HCT116 (cell line): ENCODE results near the gene STXBP5. TPM values are rescaled to one million over a fixed set of nuclear protein-coding genes. Genes with fewer than 3 reads are reported as not detected.

Experiments
- ATAC-seq: fragments of 200-7000 bp; cut with Tn5 transposase; 2 replicates; pipeline ENCODE4 v1.9.1; 2020; ENCODE audit warnings: mild to moderate bottlenecking, moderate library complexity
- BruUV-seq: library from RNA; stranded (reverse); fragments of 400-500 nt; replicated peaks from 2 replicates; lab custom pipeline; 2021; lab: Mats Ljungman, UMichigan
- CTCF ChIA-PET: fragments of 300-600 bp; sonication (Branson Sonifier 250); formaldehyde crosslinking; loops from one replicate; lab custom pipeline; 2021; ENCODE audit warnings: antibody characterized with exemption; lab: Charles Lee
- POLR2A ChIA-PET: fragments of 300-600, 350-600 bp; sonication (Branson Sonifier 250); formaldehyde crosslinking; loops from one replicate; lab custom pipeline; 2021; ENCODE audit warnings: antibody characterized with exemption; lab: Charles Lee
- RAD21 ChIA-PET, 2 experiments: fragments of 300-600 bp; sonication (Branson Sonifier 250); formaldehyde crosslinking; loops; one replicate each; lab custom pipeline; 2023; ENCODE audit warnings: low total read pairs in 2 of 2; ENCODE audit not compliant: uncharacterized antibody in 2 of 2, unreplicated experiment in 2 of 2, low non-redundant PET in 1 of 2; lab: Charles Lee
- DNase-seq: peaks from one replicate; pipeline ENCODE4 v3.0.0-alpha.2; 2010; ENCODE audit warnings: low read depth, low spot score
- H2AFZ ChIP-seq: fragments of 200-600 bp; shearing (Covaris generic), sonication (generic); 2 replicates; pipeline ENCODE4 v1.6.1; 2017; ENCODE audit warnings: low read depth, mixed run types, mixed read lengths, antibody characterized with exemption, low read length; ENCODE audit not compliant: poor library complexity, severe bottlenecking
- H3K27ac ChIP-seq: 2 replicates; pipeline ENCODE4 v1.5.1; 2012; ENCODE audit warnings: low read depth, low read length
- H3K27me3 ChIP-seq: fragments of 200-600 bp; sonication (generic); 2 replicates; pipeline ENCODE4 v1.6.1; 2016; ENCODE audit warnings: mixed run types, low read length, mixed read lengths; ENCODE audit not compliant: insufficient read depth
- H3K36me3 ChIP-seq, 2 experiments: fragments of 200-500 bp in 1 of 2; fragments of 200-600 bp in 1 of 2; sonication (Bioruptor generic) in 1 of 2; sonication (generic) in 1 of 2; 2 replicates each; pipeline versions ENCODE4 v1.5.1 to v1.6.1; 2014 to 2016; ENCODE audit warnings: low read length in 2 of 2, inconsistent platforms in 1 of 2, mixed read lengths in 1 of 2, mixed run types in 1 of 2; ENCODE audit not compliant: insufficient read depth in 2 of 2, control insufficient read depth in 1 of 2
- H3K4me1 ChIP-seq, 2 experiments: fragments of 200-600 bp in 1 of 2; sonication (generic) in 1 of 2; 2 replicates each; pipeline versions ENCODE4 v1.5.1 to v1.6.1; 2012 to 2017; ENCODE audit warnings: low read length in 2 of 2, inconsistent platforms in 1 of 2, mild to moderate bottlenecking in 1 of 2, mixed read lengths in 1 of 2, mixed run types in 1 of 2, moderate library complexity in 1 of 2; ENCODE audit not compliant: insufficient read depth in 2 of 2, control insufficient read depth in 1 of 2
- H3K4me2 ChIP-seq: fragments of 200-600 bp; sonication (generic); 2 replicates; pipeline ENCODE4 v1.6.1; 2017; ENCODE audit warnings: mixed run types, low read length, mixed read lengths
- H3K4me3 ChIP-seq, 2 experiments: fragments of 200-600 bp in 1 of 2; sonication (generic) in 1 of 2; replicated peaks in 1 of 2; 2 replicates each; pipeline ENCODE4 v1.5.1; 2011 to 2016; ENCODE audit warnings: low read length in 2 of 2, control low read depth in 1 of 2, low read depth in 1 of 2, mild to moderate bottlenecking in 1 of 2, mixed read lengths in 1 of 2, mixed run types in 1 of 2
- H3K79me2 ChIP-seq: fragments of 200-600 bp; sonication (generic); 2 replicates; pipeline ENCODE4 v1.6.1; 2017; ENCODE audit warnings: mild to moderate bottlenecking, mixed run types, low read length, moderate library complexity, mixed read lengths; ENCODE audit not compliant: insufficient read depth
- H3K9ac ChIP-seq: fragments of 200-600 bp; sonication (generic); 2 replicates; pipeline ENCODE4 v1.6.1; 2016; ENCODE audit warnings: low read length, mixed read lengths
- H3K9me2 ChIP-seq: fragments of 200-600 bp; sonication (generic), shearing (Covaris generic); 2 replicates; pipeline ENCODE4 v1.6.1; 2017; ENCODE audit warnings: mixed run types, mild to moderate bottlenecking, moderate library complexity; ENCODE audit not compliant: insufficient read depth
- H3K9me3 ChIP-seq, 2 experiments: fragments of 200-500 bp in 1 of 2; fragments of 200-600 bp in 1 of 2; sonication (Bioruptor generic) in 1 of 2; sonication (generic) in 1 of 2; 2 replicates each; pipeline ENCODE4 v1.6.1; 2014 to 2017; ENCODE audit warnings: low read length in 2 of 2, mixed read lengths in 2 of 2, inconsistent platforms in 1 of 2, low read depth in 1 of 2, mild to moderate bottlenecking in 1 of 2, mixed run types in 1 of 2, moderate library complexity in 1 of 2; ENCODE audit not compliant: control insufficient read depth in 1 of 2, insufficient read depth in 1 of 2
- H4K20me1 ChIP-seq: fragments of 200-600 bp; sonication (generic), shearing (Covaris generic); 2 replicates; pipeline ENCODE4 v1.6.1; 2017; ENCODE audit warnings: mixed run types, mild to moderate bottlenecking, moderate library complexity; ENCODE audit not compliant: insufficient read depth
- CBX3 ChIP-seq: IDR thresholded peaks from 2 replicates; pipeline ENCODE4 v1.6.1; 2012; ENCODE audit warnings: low read depth
- CEBPB ChIP-seq: IDR thresholded peaks from 2 replicates; pipeline ENCODE4 v1.6.1; 2012; ENCODE audit warnings: low read depth
- EGR1 ChIP-seq: IDR thresholded peaks from 2 replicates; pipeline ENCODE4 v1.6.1; 2012; ENCODE audit warnings: low read depth
- ELF1 ChIP-seq: IDR thresholded peaks from 2 replicates; pipeline ENCODE4 v1.6.1; 2012; ENCODE audit warnings: low read depth, borderline replicate concordance
- EZH2 ChIP-seq: fragments of 200-600 bp; sonication (generic); IDR thresholded peaks from 2 replicates; pipeline ENCODE4 v1.6.1; 2017; ENCODE audit warnings: antibody characterized with exemption, mixed run types
- EZH2phosphoT487 ChIP-seq: fragments of 200-600 bp; IDR thresholded peaks from 2 replicates; pipeline ENCODE4 v1.6.1; 2018; ENCODE audit warnings: antibody characterized with exemption, borderline replicate concordance
- FOSL1 ChIP-seq: IDR thresholded peaks from 2 replicates; pipeline ENCODE4 v1.6.1; 2012; ENCODE audit warnings: low read depth
- JUND ChIP-seq: IDR thresholded peaks from 2 replicates; pipeline ENCODE4 v1.6.1; 2012
- MAX ChIP-seq: IDR thresholded peaks from 2 replicates; pipeline ENCODE4 v1.6.1; 2012
- POLR2AphosphoS5 ChIP-seq: IDR thresholded peaks from 2 replicates; pipeline ENCODE4 v1.6.1; 2011; ENCODE audit warnings: mild to moderate bottlenecking, low read depth, low read length, moderate library complexity
- REST ChIP-seq: IDR thresholded peaks from 2 replicates; pipeline ENCODE4 v1.6.1; 2012; ENCODE audit warnings: low read depth
- SIN3A ChIP-seq: IDR thresholded peaks from 2 replicates; pipeline ENCODE4 v1.6.1; 2012; ENCODE audit warnings: low read depth
- SP1 ChIP-seq: IDR thresholded peaks from 2 replicates; pipeline ENCODE4 v1.6.1; 2012; ENCODE audit warnings: low read depth
- SRF ChIP-seq: IDR thresholded peaks from 2 replicates; pipeline ENCODE4 v1.6.1; 2012; ENCODE audit warnings: low read depth
- TCF7L2 ChIP-seq: IDR thresholded peaks from 2 replicates; pipeline ENCODE4 v1.7.0; 2011; ENCODE audit warnings: borderline replicate concordance, inconsistent platforms; ENCODE audit not compliant: insufficient read depth, insufficient read length; ENCODE audit errors: extremely low read depth
- YY1 ChIP-seq: IDR thresholded peaks from 2 replicates; pipeline ENCODE4 v1.6.1; 2011; ENCODE audit warnings: low read length, low read depth, moderate library complexity, mild to moderate bottlenecking; ENCODE audit not compliant: insufficient replicate concordance; ENCODE audit errors: extremely low read depth
- ZFX ChIP-seq: fragments of 450-650 bp; IDR thresholded peaks from 2 replicates; pipeline ENCODE4 v1.6.1; 2017
- ZNF274 ChIP-seq: fragments of 200-500 bp; sonication (Bioruptor generic); IDR thresholded peaks from 2 replicates; pipeline ENCODE4 v1.6.1; 2014; ENCODE audit warnings: mild to moderate bottlenecking, low read depth, low read length, inconsistent platforms
- intact Hi-C: fragments of 100-400 bp; cut with micrococcal nuclease; formaldehyde crosslinking; loops from 2 replicates; pipeline ENCODE4 v1.10.0; 2022
- total RNA-seq: library from RNA; stranded (reverse); gene quantifications from one replicate; pipeline ENCODE4 v1.2.1, GENCODE V29; 2021; ENCODE audit not compliant: unreplicated experiment

STXBP5 gene
- total RNA-seq, 1 experiment from 2014 or later = 12.6 TPM

- H3K79me2 ChIP-seq = no peaks in the 10 kb centered on the region
- H3K9me3 ChIP-seq = no peaks in the 10 kb centered on the region
- H3K9ac ChIP-seq = no peak overlapping the region
- POLR2A ChIA-PET = no interaction called here
- no peak for DNase-seq
- CTCF ChIA-PET = no interaction called here
- no peak overlapping the region for H3K4me2 ChIP-seq
- no peaks in the 10 kb centered on the region for H4K20me1 ChIP-seq
- TF ChIP-seq CBX3 = no peak
- TF ChIP-seq ELF1 = no peak
- no peak for TF ChIP-seq SP1
- TF ChIP-seq JUND = no peak
- TF ChIP-seq CEBPB = no peak
- no peak for TF ChIP-seq REST
- no peak for TF ChIP-seq EZH2phosphoT487
- TF ChIP-seq MAX = no peak
- TF ChIP-seq YY1 = no peak
- no peak for TF ChIP-seq ZNF274
- no peak for TF ChIP-seq SIN3A
- no peak for TF ChIP-seq ZFX
- no peak for TF ChIP-seq EZH2
- TF ChIP-seq SRF = no peak
- TF ChIP-seq FOSL1 = no peak
- TF ChIP-seq TCF7L2 = no peak
- TF ChIP-seq EGR1 = no peak
- no peak for TF ChIP-seq POLR2AphosphoS5
- no peaks in the 10 kb centered on the region for H3K27me3 ChIP-seq
- H3K27ac ChIP-seq = no peak overlapping the region
- no peaks in the 10 kb centered on the region for H3K4me1 ChIP-seq
- BruUV-seq = no TSS peak
- H3K9me2 ChIP-seq = no peaks in the 10 kb centered on the region
- RAD21 ChIA-PET = no interaction called here
- no peak overlapping the region for H3K4me3 ChIP-seq
- H2AFZ ChIP-seq = no peak overlapping the region
- no peaks in the 10 kb centered on the region for H3K36me3 ChIP-seq
- no peak for ATAC-seq
- intact Hi-C loops = no loop called here
These were observed 55.9 kb downstream of the STXBP5 start for GRCh38 chr6:147260091-147260490.
